Breast epithelium (tissue), 4 donors: ENCODE data around the gene HLTF. TPM values are rescaled to one million over a fixed set of nuclear protein-coding genes. Genes with fewer than 3 reads are reported as not detected.

ENCODE experiments used
- DNase-seq, 2 donors: peaks; one replicate each; pipeline ENCODE4 v3.0.0-alpha.2; 2019; ENCODE audit warnings: low spot score in 2 of 2
- H3K27ac ChIP-seq, 2 donors: fragments of 200-600 bp; sonication (generic) in 1 of 2; one replicate each; pipeline ENCODE4 v1.5.1; 2016 to 2019; ENCODE audit warnings: mild to moderate bottlenecking in 1 of 2
- H3K27me3 ChIP-seq, 2 donors: fragments of 200-600 bp; sonication (generic) in 1 of 2; one replicate each; pipeline versions ENCODE4 v1.5.1 to v1.6.0; 2017 to 2019; ENCODE audit warnings: control low read depth in 1 of 2, mild to moderate bottlenecking in 1 of 2
- H3K36me3 ChIP-seq: fragments of 200-600 bp; one replicate; pipeline ENCODE4 v1.5.1; 2019
- H3K4me1 ChIP-seq, 2 donors: fragments of 200-600 bp; sonication (generic); one replicate each; pipeline ENCODE4 v1.5.1; 2016 to 2019; ENCODE audit warnings: control low read depth in 1 of 2
- H3K4me3 ChIP-seq, 3 donors: fragments of 200-600 bp; sonication (generic); 1 replicate in 2 of 3; 2 replicates in 1 of 3; pipeline ENCODE4 v1.5.1; 2016 to 2019; ENCODE audit warnings: mild to moderate bottlenecking in 3 of 3, moderate library complexity in 2 of 3
- H3K9me3 ChIP-seq, 2 donors: fragments of 200-600 bp; sonication (generic) in 1 of 2; one replicate each; pipeline ENCODE4 v1.5.1; 2016 to 2019; ENCODE audit warnings: control low read depth in 1 of 2
- POLR2A ChIP-seq: fragments of 450-650 bp; IDR thresholded peaks from one replicate; pipeline ENCODE4 v1.6.1; 2016; ENCODE audit warnings: antibody characterized with exemption, mild to moderate bottlenecking, moderate library complexity
- POLR2AphosphoS5 ChIP-seq, 3 donors: sonication (generic); formaldehyde crosslinking; IDR thresholded peaks; one replicate each; pipeline ENCODE4 v1.6.1; 2017; ENCODE audit warnings: antibody characterized with exemption in 3 of 3
- intact Hi-C: fragments of 100-400 bp; cut with DNase I; formaldehyde crosslinking; loops from one replicate; pipeline ENCODE4 v1.15.1; 2023; ENCODE audit warnings: low total_unique reads
- total RNA-seq, 3 donors: library from RNA; depleted of rRNA; stranded (reverse); fragments of >200 nt; gene quantifications; one replicate each; pipeline ENCODE4 v1.1.0, GENCODE V29; 2016
- TF ChIP-seq, protein P1 (sequence below), 3 donors: fragments of 450-650 bp; IDR thresholded peaks; one replicate each; pipeline ENCODE4 v1.5.1; 2016 to 2017; ENCODE audit warnings: antibody characterized with exemption in 3 of 3, mild to moderate bottlenecking in 3 of 3, moderate library complexity in 3 of 3

HLTF gene
- total RNA-seq, 3 donors from 2014 or later: 14.7 to 36.4 (median 22.6) TPM

DNA sequence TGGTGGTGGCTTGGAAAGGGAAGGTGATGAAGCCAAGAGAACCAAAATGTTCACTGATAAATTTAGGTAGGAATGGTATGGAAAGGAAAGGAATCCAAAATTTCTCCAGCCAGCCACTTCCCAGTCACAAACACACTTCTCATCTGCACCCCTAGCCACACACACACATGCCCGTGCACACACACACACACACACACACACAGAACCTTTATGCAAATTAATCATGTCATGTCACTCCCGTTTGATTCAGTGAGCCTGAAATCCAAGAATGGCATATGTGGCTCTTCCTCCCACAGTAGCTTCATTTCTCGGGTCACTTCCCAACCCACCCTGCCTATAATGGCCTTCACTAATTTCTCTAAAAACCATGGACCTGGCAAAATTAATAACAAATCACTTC lies 3.1 kb upstream of the HLTF start:
- no peaks in the 10 kb centered on the region for H3K9me3 ChIP-seq
- no peaks in the 10 kb centered on the region for H3K4me1 ChIP-seq
- no peaks in the 10 kb centered on the region for H3K36me3 ChIP-seq
- H3K27ac ChIP-seq: no peak overlapping the region
- H3K27me3 ChIP-seq: no peaks in the 10 kb centered on the region
- no peak for DNase-seq
- intact Hi-C loops: no loop called here
- TF ChIP-seq POLR2AphosphoS5 (IDR thresholded peaks at IDR 0.05) (no peak), POLR2A (no peak)
- TF ChIP-seq, protein P1, sequence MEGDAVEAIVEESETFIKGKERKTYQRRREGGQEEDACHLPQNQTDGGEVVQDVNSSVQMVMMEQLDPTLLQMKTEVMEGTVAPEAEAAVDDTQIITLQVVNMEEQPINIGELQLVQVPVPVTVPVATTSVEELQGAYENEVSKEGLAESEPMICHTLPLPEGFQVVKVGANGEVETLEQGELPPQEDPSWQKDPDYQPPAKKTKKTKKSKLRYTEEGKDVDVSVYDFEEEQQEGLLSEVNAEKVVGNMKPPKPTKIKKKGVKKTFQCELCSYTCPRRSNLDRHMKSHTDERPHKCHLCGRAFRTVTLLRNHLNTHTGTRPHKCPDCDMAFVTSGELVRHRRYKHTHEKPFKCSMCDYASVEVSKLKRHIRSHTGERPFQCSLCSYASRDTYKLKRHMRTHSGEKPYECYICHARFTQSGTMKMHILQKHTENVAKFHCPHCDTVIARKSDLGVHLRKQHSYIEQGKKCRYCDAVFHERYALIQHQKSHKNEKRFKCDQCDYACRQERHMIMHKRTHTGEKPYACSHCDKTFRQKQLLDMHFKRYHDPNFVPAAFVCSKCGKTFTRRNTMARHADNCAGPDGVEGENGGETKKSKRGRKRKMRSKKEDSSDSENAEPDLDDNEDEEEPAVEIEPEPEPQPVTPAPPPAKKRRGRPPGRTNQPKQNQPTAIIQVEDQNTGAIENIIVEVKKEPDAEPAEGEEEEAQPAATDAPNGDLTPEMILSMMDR (IDR thresholded peaks at IDR 0.05): no peak
- H3K4me3 ChIP-seq: no peak overlapping the region

GRCh38 chr3:149087208-149087607 lies 875 bp upstream of the HLTF start:
- no peak for DNase-seq
- no peaks in the 10 kb centered on the region for H3K4me1 ChIP-seq
- no peak for TF ChIP-seq POLR2AphosphoS5 (IDR thresholded peaks at IDR 0.05)
- no peak for TF ChIP-seq POLR2A
- no peak overlapping the region for H3K27ac ChIP-seq
- intact Hi-C loops: no loop called here
- H3K9me3 ChIP-seq: no peaks in the 10 kb centered on the region
- no peaks in the 10 kb centered on the region for H3K27me3 ChIP-seq
- H3K4me3 ChIP-seq: no peak overlapping the region
- no peaks in the 10 kb centered on the region for H3K36me3 ChIP-seq

- H3K27ac ChIP-seq: peak overlapping the region; percentile 34 to 50
- no peaks in the 10 kb centered on the region for H3K4me1 ChIP-seq
- no peaks in the 10 kb centered on the region for H3K9me3 ChIP-seq
- intact Hi-C loops: no loop called here
- H3K27me3 ChIP-seq: no peaks in the 10 kb centered on the region
- no peaks in the 10 kb centered on the region for H3K36me3 ChIP-seq
- no peak for DNase-seq
- H3K4me3 ChIP-seq: peak overlapping the region; percentile 51 to 80 (median 68)
- no peak for TF ChIP-seq POLR2AphosphoS5 (IDR thresholded peaks at IDR 0.05)
- TF ChIP-seq, protein P1 (IDR thresholded peaks at IDR 0.05): no peak
- no peak for TF ChIP-seq POLR2A
These were observed 503 bp downstream of the HLTF start for GRCh38 chr3:149085828-149086231.

- Histone ChIP-seq H3K27ac (no peak overlapping the region), H3K4me3 (no peak overlapping the region), H3K4me1 (no peaks in the 10 kb centered on the region), H3K27me3 (no peaks in the 10 kb centered on the region), H3K9me3 (no peaks in the 10 kb centered on the region), H3K36me3 (no peaks in the 10 kb centered on the region)
- intact Hi-C loops: no loop called here
- DNase-seq: no peak
- TF ChIP-seq POLR2AphosphoS5 (IDR thresholded peaks at IDR 0.05): no peak
- TF ChIP-seq, protein P1 (IDR thresholded peaks at IDR 0.05): no peak
- TF ChIP-seq POLR2A: no peak
These were observed 4.6 kb downstream of the HLTF start for GRCh38 chr3:149081772-149082171.

GRCh38 chr3:149080699-149081091 lies 5.6 kb downstream of the HLTF start:
- Histone ChIP-seq H3K27ac (no peak overlapping the region), H3K27me3 (no peaks in the 10 kb centered on the region), H3K4me1 (no peaks in the 10 kb centered on the region), H3K9me3 (no peaks in the 10 kb centered on the region), H3K36me3 (no peaks in the 10 kb centered on the region), H3K4me3 (no peak overlapping the region)
- intact Hi-C loops: no loop called here
- TF ChIP-seq, protein P1 (IDR thresholded peaks at IDR 0.05): no peak
- TF ChIP-seq POLR2AphosphoS5 (IDR thresholded peaks at IDR 0.05): no peak
- TF ChIP-seq POLR2A: no peak
- no peak for DNase-seq
